H9 (cell line): ENCODE measurements around the gene TMEM50B. TPM values are rescaled to one million over a fixed set of nuclear protein-coding genes. Genes with fewer than 3 reads are reported as not detected.
A peak's percentile ranks its signal among the peaks of the same experiment; 100 is the strongest.

Source experiments
- DNase-seq: peaks from one replicate; pipeline ENCODE4 v3.0.0-alpha.2; 2017
- H2AFZ ChIP-seq: one replicate; pipeline ENCODE4 v1.6.1; 2013; ENCODE audit warnings: mild to moderate bottlenecking, low read length, control low read depth, moderate library complexity
- H2AK5ac ChIP-seq: 2 replicates; pipeline ENCODE4 v1.6.1; 2013; ENCODE audit warnings: low read length, control low read depth, mixed read lengths; ENCODE audit not compliant: insufficient read length
- H2BK120ac ChIP-seq: one replicate; pipeline ENCODE4 v1.6.1; 2013; ENCODE audit warnings: low read depth, mild to moderate bottlenecking, low read length, control low read depth, inconsistent platforms; ENCODE audit not compliant: poor library complexity, severe bottlenecking
- H2BK12ac ChIP-seq: 2 replicates; pipeline ENCODE4 v1.6.1; 2013; ENCODE audit warnings: low read length, control low read depth, mixed read lengths, low read depth; ENCODE audit not compliant: insufficient read length
- H2BK15ac ChIP-seq: 2 replicates; pipeline ENCODE4 v1.6.1; 2013; ENCODE audit warnings: low read depth, low read length, control low read depth
- H2BK20ac ChIP-seq: one replicate; pipeline ENCODE4 v1.6.1; 2013; ENCODE audit warnings: low read depth, mild to moderate bottlenecking, low read length, control low read depth, inconsistent platforms; ENCODE audit not compliant: poor library complexity, severe bottlenecking
- H2BK5ac ChIP-seq: 2 replicates; pipeline ENCODE4 v1.6.1; 2013; ENCODE audit warnings: low read length, control low read depth, mixed read lengths; ENCODE audit not compliant: insufficient read length
- H3K14ac ChIP-seq: 2 replicates; pipeline ENCODE4 v1.6.1; 2013; ENCODE audit warnings: low read length, control low read depth; ENCODE audit not compliant: insufficient read depth
- H3K18ac ChIP-seq: 2 replicates; pipeline ENCODE4 v1.6.1; 2013; ENCODE audit warnings: low read depth, mild to moderate bottlenecking, mixed read lengths, low read length, control low read depth; ENCODE audit not compliant: insufficient read length
- H3K23ac ChIP-seq: 2 replicates; pipeline ENCODE4 v1.6.1; 2013; ENCODE audit warnings: low read length, control low read depth, mixed read lengths, low read depth; ENCODE audit not compliant: insufficient read length
- H3K23me2 ChIP-seq: 2 replicates; pipeline ENCODE4 v1.6.1; 2013; ENCODE audit warnings: low read depth, mild to moderate bottlenecking, mixed read lengths, low read length, control low read depth; ENCODE audit not compliant: insufficient read length, poor library complexity, severe bottlenecking
- H3K27ac ChIP-seq: 2 replicates; pipeline ENCODE4 v1.5.1; 2013; ENCODE audit warnings: low read length, control low read depth, mixed read lengths, low read depth; ENCODE audit not compliant: insufficient read length
- H3K27me3 ChIP-seq: 2 replicates; pipeline ENCODE4 v1.6.1; 2013; ENCODE audit warnings: low read length, control low read depth, inconsistent platforms; ENCODE audit not compliant: insufficient read depth
- H3K4ac ChIP-seq: 2 replicates; pipeline ENCODE4 v1.6.1; 2013; ENCODE audit warnings: low read depth, mild to moderate bottlenecking, control low read depth, inconsistent platforms, low read length, moderate library complexity
- H3K4me1 ChIP-seq: 2 replicates; pipeline ENCODE4 v1.6.1; 2013; ENCODE audit warnings: low read length, control low read depth, inconsistent platforms; ENCODE audit not compliant: insufficient read depth
- H3K4me2 ChIP-seq: 2 replicates; pipeline ENCODE4 v1.6.1; 2013; ENCODE audit warnings: low read length, control low read depth, mixed read lengths; ENCODE audit not compliant: insufficient read length, insufficient read depth
- H3K56ac ChIP-seq: 2 replicates; pipeline ENCODE4 v1.6.1; 2013; ENCODE audit warnings: low read depth, mild to moderate bottlenecking, mixed read lengths, low read length, control low read depth; ENCODE audit not compliant: insufficient read length
- H3K79me1 ChIP-seq: 2 replicates; pipeline ENCODE4 v1.6.1; 2013; ENCODE audit warnings: low read depth, mild to moderate bottlenecking, moderate library complexity, low read length, control low read depth, inconsistent platforms; ENCODE audit not compliant: insufficient read depth, poor library complexity, severe bottlenecking
- H3K79me2 ChIP-seq: 2 replicates; pipeline ENCODE4 v1.6.1; 2013; ENCODE audit warnings: low read length, control low read depth, inconsistent platforms; ENCODE audit not compliant: insufficient read depth
- H3K9ac ChIP-seq: 2 replicates; pipeline ENCODE4 v1.6.1; 2013; ENCODE audit warnings: low read length, control low read depth, mixed read lengths; ENCODE audit not compliant: insufficient read length; ENCODE audit errors: extremely low read depth
- H3K9me3 ChIP-seq: one replicate; pipeline ENCODE4 v1.6.1; 2013; ENCODE audit warnings: low read depth, low read length, inconsistent platforms; ENCODE audit not compliant: control insufficient read depth
- H3T11ph ChIP-seq: one replicate; pipeline ENCODE4 v1.6.1; 2013; ENCODE audit warnings: mild to moderate bottlenecking, low read length, control low read depth, inconsistent platforms
- H4K20me1 ChIP-seq: one replicate; pipeline ENCODE4 v1.6.1; 2013; ENCODE audit not compliant: control insufficient read depth, insufficient read length, insufficient read depth
- H4K5ac ChIP-seq: 2 replicates; pipeline ENCODE4 v1.6.1; 2013; ENCODE audit warnings: low read depth, mild to moderate bottlenecking, mixed read lengths, low read length, control low read depth; ENCODE audit not compliant: insufficient read length
- H4K8ac ChIP-seq: replicated peaks from 2 replicates; pipeline ENCODE4 v1.6.1; 2013; ENCODE audit warnings: low read length, control low read depth, mixed read lengths, low read depth; ENCODE audit not compliant: insufficient read length
- H4K91ac ChIP-seq: 2 replicates; pipeline ENCODE4 v1.6.1; 2013; ENCODE audit warnings: low read depth, mild to moderate bottlenecking, moderate library complexity, mixed read lengths, low read length, control low read depth; ENCODE audit not compliant: insufficient read length
- H3K27ac Mint-ChIP-seq, 3 experiments: 2 replicates in 2 of 3; 3 replicates in 1 of 3; pipeline ENCODE4 v1.8.0; 2020 to 2021; ENCODE audit warnings: mixed read lengths in 3 of 3, mild to moderate bottlenecking in 1 of 3, moderate library complexity in 1 of 3
- H3K27me3 Mint-ChIP-seq: 2 replicates; pipeline ENCODE4 v1.8.0; 2021; ENCODE audit warnings: low read depth, mild to moderate bottlenecking, moderate library complexity, mixed read lengths
- H3K36me3 Mint-ChIP-seq, 3 experiments: 2 replicates in 2 of 3; 3 replicates in 1 of 3; pipeline ENCODE4 v1.8.0; 2020 to 2021; ENCODE audit warnings: low read depth in 3 of 3, mixed read lengths in 3 of 3; ENCODE audit not compliant: insufficient read depth in 1 of 3
- H3K4me1 Mint-ChIP-seq, 2 experiments: 2 replicates each; pipeline ENCODE4 v1.8.0; 2020; ENCODE audit warnings: mixed read lengths in 2 of 2
- H3K4me3 Mint-ChIP-seq, 2 experiments: 2 replicates in 1 of 2; 3 replicates in 1 of 2; pipeline ENCODE4 v1.8.0; 2020 to 2021; ENCODE audit warnings: mild to moderate bottlenecking in 2 of 2, mixed read lengths in 2 of 2, moderate library complexity in 1 of 2
- H3K9me3 Mint-ChIP-seq, 2 experiments: 2 replicates in 1 of 2; 3 replicates in 1 of 2; pipeline ENCODE4 v1.8.0; 2020; ENCODE audit warnings: mild to moderate bottlenecking in 2 of 2, mixed read lengths in 2 of 2, moderate library complexity in 1 of 2
- CTCF ChIP-seq: fragments of 200-600 bp; sonication (generic); conservative IDR thresholded peaks from 3 replicates; pipeline ENCODE4 v1.8.0; 2021; ENCODE audit warnings: antibody characterized with exemption, mild to moderate bottlenecking
- WGBS: extraction: QIAGEN DNeasy Blood & Tissue Kit; methylation state at CpG from one replicate; pipeline ENCODE4 v1.1.7; 2013; ENCODE audit warnings: missing lambda C conversion rate, low lambda C conversion rate, mixed read lengths; ENCODE audit not compliant: insufficient read length; ENCODE audit errors: extremely low coverage; 5-methylcytosine and 5-hydroxymethylcytosine counted together
- total RNA-seq: library from RNA; stranded (reverse); gene quantifications from 2 replicates; pipeline ENCODE4 v1.2.1, GENCODE V29; 2021

TMEM50B gene
- total RNA-seq, 1 experiment from 2014 or later, result 17.6 TPM

- no CpG with 5 or more reads among the region's 6 CpGs for WGBS
- no peaks in the 10 kb centered on the region for H3K4me1 Mint-ChIP-seq
- H4K91ac ChIP-seq, result no peak overlapping the region
- no peaks in the 10 kb centered on the region for H3K9me3 Mint-ChIP-seq
- TF ChIP-seq CTCF, result no peak
- H2BK120ac ChIP-seq, result no peak overlapping the region
- no peak overlapping the region for H3K4ac ChIP-seq
- H3K23me2 ChIP-seq, result no peaks in the 10 kb centered on the region
- no peak overlapping the region for H3K23ac ChIP-seq
- H3T11ph ChIP-seq, result no peak overlapping the region
- no peaks in the 10 kb centered on the region for H3K4me1 ChIP-seq
- H4K5ac ChIP-seq, result no peak overlapping the region
- no peak overlapping the region for H2AFZ ChIP-seq
- no peak overlapping the region for H3K27ac ChIP-seq
- H2AK5ac ChIP-seq, result no peak overlapping the region
- no peak overlapping the region for H3K9ac ChIP-seq
- H3K27me3 Mint-ChIP-seq, result no peaks in the 10 kb centered on the region
- H3K27ac Mint-ChIP-seq, result peak overlapping the region in 1 of 3 experiments; percentile 36; a peak in 1 of 7 replicates
- no peak overlapping the region for H2BK15ac ChIP-seq
- no peak for DNase-seq
- H2BK5ac ChIP-seq, result no peak overlapping the region
- no peak overlapping the region for H4K8ac ChIP-seq
- H3K56ac ChIP-seq, result no peak overlapping the region
- no peaks in the 10 kb centered on the region for H3K9me3 ChIP-seq
- H4K20me1 ChIP-seq, result no peaks in the 10 kb centered on the region
- H3K36me3 Mint-ChIP-seq, result peaks cover 5 to 11% (median 5%) of the 10 kb centered on the region in 3 experiments; a peak in 6 of 7 replicates
- no peak overlapping the region for H2BK12ac ChIP-seq
- no peak overlapping the region for H3K4me3 Mint-ChIP-seq
- H3K18ac ChIP-seq, result no peak overlapping the region
- no peaks in the 10 kb centered on the region for H3K79me1 ChIP-seq
- H3K14ac ChIP-seq, result no peak overlapping the region
- H3K27me3 ChIP-seq, result no peaks in the 10 kb centered on the region
- H2BK20ac ChIP-seq, result no peak overlapping the region
- H3K79me2 ChIP-seq, result no peaks in the 10 kb centered on the region
- H3K4me2 ChIP-seq, result no peak overlapping the region
Observed at GRCh38 chr21:33455686-33456446, 23.9 kb downstream of the TMEM50B start.
